ENCODE data around the gene POLR1D. TPM values are rescaled to one million over a fixed set of nuclear protein-coding genes. Genes with fewer than 3 reads are reported as not detected.
"Not testable (repeated sequence)": the region's sequence is repeated elsewhere in the genome, so short reads cannot be mapped to it uniquely, and the experiment has no call there.

Gene POLR1D
- total RNA-seq, 2 donors from 2014 or later = 65.3 to 68.0 TPM

DNA sequence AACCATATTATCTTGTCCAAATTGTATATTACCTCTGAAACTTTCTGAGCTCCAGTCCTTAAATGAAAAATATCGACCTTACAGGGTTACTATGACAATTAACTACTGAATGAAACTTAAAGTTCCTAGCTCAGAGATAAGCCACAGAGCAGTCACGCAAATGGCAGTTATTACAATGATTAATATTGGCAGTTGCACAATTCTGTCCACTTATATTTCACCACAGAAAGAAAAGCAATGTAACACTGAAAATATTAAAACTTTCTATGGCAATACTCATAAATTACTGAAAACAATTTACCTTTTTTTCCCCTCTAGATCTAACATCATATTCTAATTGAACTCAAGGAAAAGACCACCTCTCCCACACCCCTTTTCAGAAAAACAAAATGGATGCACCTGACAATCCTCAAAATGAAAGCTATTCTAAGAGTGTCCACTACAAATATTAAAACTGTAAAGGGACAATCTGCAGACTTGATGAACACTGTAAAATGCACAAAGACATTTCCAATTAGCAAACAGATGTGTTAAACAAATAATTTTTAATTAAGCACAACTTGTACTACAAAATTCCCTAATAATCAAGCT, 16.0 kb upstream of the POLR1D start:
- no peak for DNase-seq
- intact Hi-C loops (cut with DNase I) = no loop called here
- no peak for ATAC-seq

DNA sequence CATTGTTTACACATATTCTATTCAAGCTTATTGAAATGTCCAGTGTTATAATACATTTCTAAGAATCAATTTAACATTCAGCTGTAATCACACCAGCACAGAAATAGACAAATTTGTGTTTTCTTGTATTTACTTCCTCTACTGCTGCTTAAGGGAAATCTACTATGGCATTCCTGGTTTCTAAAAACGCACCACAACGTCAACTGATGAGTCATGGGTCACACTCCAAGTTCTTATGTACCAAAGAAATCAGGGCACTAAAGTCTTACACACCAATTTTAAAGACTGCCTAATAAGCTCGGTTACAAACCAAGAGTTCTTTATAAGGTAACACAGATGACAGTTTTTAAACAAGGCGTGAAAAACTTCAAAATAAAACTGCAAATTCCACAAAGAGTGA, 14.6 kb upstream of the POLR1D start:
- intact Hi-C loops (cut with DNase I) = no loop called here
- ATAC-seq = peak in 1 of 2 donors; percentile 69
- DNase-seq = no peak

DNA sequence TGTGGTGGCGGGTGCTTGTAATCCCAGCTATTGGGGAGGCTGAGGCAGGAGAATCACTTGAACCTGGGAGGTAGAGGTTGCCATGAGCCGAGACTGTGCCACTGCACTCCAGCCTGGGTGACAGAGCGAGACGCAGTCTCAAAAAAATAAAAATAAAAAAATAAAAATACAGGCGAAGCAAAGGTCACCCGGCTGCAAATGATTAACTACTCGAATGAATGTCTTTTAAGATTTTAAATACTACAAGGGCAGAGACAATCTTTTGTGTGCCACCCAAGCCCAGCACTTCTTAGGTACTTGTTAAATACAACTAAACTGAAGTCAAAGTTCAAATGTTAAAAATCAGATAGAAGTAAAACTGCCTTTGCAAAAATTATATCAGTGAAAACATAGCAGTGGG, 8.1 kb upstream of the POLR1D start:
- no peak for DNase-seq
- intact Hi-C loops (cut with DNase I) = no loop called here
- no peak for ATAC-seq

DNA sequence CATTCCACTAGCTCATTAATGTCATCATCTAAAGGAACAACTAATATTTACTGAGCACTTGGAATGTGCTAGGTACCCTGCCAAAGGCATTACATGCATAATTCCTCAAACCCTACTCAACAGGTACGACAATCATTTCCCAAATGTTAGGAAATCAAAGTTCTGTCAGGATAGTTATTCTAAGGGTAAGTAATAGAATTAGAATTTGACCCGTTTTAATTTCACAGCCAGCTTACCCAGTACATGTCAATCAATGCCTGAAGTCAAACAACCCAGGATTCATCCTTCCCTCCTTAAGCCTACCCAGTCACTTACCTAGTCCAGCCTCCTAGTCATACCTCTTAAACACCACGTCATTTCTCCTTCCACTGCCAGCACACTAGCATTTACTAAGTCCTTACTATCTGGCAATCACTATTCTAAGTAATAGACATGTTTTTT, 3.8 kb upstream of the POLR1D start:
- DNase-seq (no peak), ATAC-seq (no peak)
- intact Hi-C loops (cut with DNase I) = no loop called here

DNA sequence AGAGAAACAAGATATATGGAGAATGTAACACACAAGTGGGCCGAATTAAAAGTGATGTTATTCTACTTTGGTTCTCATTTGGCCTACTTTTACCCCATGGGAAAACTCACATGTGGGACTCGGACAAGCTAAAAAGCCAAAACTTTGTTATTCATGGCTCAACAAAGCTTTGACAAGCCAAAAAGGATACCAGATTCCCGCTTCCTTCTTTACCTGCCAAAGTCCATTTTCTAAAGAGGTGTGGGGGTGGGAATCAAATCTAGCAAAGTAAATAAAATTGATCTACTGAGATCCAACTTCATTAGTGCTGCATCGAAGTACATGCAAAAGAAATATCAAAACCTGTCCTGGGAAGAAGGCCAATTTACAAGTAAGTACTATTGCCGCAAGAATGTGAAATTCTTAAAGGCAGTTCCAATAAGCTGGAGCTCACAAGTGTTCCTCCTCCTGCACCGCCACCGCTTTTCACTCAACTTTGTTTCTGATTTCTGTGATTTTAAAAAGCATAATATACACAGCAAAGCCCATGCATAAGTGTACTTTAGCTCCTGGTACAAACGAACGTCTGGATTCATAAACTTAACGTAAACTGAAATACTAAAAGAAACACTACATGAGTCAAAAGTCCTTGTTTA, 2.5 kb upstream of the POLR1D start:
- DNase-seq (no peak), ATAC-seq (no peak)
- intact Hi-C loops (cut with DNase I) = no loop called here

DNA sequence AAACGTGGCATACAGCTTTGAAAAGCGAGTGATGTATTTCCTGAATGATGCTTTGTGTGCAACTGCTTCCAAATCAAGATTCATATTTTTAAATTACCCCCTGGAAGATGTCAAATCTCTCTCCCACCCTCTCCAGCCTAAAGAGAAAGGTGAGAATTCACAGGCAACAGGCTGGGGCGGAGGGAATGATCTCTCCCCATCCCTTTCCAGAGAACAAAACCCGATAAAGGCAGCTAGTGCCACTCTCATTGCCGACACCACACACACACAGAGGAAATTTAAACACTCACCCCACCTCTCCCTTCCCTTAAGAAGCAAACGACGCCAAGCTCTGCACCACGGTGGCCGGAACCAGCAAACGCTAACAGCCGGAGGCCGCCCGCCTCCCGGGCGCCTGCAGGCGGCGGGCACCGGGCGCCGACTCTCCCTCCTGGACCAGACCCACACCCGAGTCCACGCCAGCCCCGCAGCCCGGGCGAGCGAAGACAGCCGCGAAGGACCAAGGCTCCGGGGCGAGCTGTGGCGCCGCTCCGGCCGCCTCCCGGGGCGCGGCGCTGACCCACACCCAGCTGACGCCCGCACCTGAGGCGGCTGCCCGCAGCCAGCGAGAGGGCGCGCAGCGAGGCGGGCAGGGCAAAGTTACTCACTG, 1.8 kb upstream of the POLR1D start:
- ATAC-seq (peak; percentile 24 to 45), DNase-seq (peak; percentile 58)
- intact Hi-C loops (cut with DNase I) = no loop called here

DNA sequence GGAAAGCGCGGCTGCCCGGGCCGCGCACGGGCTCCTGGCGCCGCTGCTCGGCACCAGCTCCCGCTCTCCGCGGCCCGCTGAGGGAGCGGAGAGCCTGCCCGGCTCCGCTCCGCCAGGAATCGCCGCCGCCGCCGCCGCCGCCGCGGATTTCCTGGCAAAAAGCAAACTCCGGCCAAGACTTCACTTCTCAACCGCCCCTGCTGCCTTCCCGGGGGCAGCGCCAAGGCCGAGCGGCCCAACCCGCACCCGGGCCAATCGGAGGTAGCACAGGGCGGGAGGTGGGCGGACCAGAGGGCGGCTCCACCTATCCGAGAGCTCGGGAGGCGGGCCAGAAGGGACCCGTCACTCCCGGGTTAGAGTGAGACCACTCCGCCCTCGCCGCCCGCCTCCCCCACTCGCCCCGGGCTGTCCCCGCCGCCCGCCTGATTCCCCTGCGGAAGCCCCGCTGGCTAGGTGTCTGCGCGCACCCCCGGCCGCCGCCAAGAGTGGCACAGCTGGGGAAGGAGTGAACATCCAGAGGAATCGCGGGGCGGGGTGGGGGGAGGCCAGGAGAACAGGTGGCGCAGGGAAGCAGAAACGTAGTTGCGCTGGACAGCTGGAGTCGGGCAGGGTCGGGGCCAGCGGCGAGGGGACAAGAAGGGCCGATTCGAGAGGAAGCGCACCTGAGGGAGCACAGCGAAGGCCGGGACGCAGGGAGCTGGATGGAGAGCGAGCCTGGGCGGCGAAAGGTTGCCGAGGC, 1.1 kb upstream of the POLR1D start, which contains the start of gene LNX2:
Gene LNX2 (minus strand): TSS at position 153 of the 739 bp plus-strand sequence. CDS start 38,826 bp downstream, outside the sequence.
- DNase-seq = peak; percentile 99
- intact Hi-C loops (cut with DNase I) = no loop called here
- ATAC-seq = peak; percentile 97 to 98

DNA sequence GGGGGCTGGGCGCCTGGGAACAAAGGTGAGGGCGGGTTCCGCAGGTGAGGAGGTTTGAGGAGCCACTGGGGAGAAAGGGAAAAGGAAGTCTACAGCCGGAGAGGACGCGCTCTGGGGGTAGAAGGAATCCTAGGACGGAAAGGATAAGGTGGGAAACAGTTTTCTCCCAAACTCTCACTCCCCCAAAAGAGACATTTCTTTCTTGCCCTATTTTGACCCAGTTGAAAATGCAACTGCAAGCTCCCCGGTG, 651 bp upstream of the POLR1D start:
- intact Hi-C loops (cut with DNase I) = no loop called here
- ATAC-seq = no peak
- no peak for DNase-seq

DNA sequence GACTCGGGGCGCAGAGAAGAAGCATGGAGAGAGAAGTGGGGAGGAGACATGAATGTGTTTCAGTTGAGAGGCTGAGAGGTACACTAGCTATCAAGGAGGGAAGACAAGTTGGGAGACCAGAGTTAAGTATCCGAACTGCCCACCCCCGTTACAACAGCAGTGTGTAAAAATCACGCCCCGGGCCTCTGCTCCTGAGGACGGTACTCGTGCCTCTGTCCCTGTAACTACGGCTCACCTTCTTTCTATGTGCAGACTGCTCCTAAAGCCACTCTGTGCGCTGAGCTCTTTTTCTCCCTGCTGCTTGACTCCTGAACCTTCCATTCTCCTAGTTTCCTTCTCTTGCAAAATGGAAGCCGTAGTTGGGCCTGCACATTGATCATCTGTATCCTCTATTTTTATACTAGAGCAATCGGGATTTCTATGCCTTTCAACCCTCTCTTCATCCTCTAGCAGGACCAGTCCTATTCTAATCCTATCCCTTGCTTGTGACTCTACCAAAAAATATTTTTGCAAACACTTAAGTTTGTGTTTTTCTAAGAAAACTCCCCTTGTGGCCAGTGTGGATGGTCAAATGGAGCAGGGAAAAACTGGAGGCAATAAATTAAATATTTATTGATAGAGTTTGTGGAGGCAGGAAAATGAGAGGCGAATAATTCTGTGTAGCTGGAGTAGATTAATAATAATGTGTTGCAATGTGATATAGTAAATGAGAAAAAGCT, 569 bp downstream of the POLR1D start:
- no peak for DNase-seq
- intact Hi-C loops (cut with DNase I) = no loop called here

DNA sequence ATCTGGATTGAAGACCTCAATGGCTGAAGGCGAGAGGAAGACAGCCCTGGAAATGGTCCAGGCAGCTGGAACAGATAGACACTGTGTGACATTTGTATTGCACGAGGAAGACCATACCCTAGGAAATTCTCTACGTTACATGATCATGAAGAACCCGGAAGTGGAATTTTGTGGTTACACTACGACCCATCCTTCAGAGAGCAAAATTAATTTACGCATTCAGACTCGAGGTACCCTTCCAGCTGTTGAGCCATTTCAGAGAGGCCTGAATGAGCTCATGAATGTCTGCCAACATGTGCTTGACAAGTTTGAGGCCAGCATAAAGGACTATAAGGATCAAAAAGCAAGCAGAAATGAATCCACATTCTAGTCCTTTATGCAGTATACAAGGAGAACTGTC, 1.2 kb downstream of the POLR1D start:
- intact Hi-C loops (cut with DNase I) = no loop called here
- no peak for DNase-seq

More for the DNA sequence above, 569 bp downstream of the POLR1D start:
- ATAC-seq = no peak

DNA sequence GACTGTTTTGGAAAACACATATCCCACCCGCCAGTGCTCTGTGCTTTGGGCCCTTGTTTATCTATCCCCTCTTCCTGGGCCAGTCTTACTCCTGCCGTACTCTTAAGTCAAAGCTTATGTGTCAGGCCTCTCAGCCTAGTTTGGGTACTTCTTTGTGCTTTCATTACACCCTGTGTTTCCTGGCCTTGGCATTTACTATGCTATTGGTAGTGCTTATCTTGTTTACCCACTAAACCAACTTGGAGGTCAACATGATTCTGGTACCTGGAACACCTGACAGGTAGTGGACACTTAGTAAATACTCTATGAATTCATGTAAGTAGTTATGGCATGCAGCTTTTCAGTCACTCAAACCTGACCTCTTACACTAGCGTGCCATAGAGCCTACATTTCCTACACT, 2.4 kb downstream of the POLR1D start:
- DNase-seq = no peak
- intact Hi-C loops (cut with DNase I) = no loop called here
- ATAC-seq = no peak

More for the DNA sequence above, 1.2 kb downstream of the POLR1D start:
- ATAC-seq = no peak

DNA sequence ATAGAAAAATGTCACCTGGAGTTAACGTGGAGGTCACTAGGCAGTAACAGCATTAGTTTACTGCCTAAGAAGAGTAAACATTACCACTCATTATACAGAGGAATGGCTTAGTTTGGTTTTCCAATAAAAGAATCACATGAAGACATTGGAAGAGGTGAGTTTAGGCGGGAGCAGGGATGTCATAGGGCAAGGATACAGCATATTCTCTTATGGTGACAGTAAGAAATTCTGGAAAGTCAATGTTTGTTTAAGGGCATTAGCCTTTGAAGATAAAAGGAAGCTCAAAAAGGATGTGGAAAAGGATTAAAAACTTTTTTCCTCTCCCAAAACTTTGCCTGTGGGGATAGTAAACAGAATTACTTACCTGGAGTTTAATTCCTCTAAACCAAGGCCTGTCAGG, 4.1 kb downstream of the POLR1D start:
- intact Hi-C loops (cut with DNase I) = no loop called here
- ATAC-seq (no peak), DNase-seq (no peak)

DNA sequence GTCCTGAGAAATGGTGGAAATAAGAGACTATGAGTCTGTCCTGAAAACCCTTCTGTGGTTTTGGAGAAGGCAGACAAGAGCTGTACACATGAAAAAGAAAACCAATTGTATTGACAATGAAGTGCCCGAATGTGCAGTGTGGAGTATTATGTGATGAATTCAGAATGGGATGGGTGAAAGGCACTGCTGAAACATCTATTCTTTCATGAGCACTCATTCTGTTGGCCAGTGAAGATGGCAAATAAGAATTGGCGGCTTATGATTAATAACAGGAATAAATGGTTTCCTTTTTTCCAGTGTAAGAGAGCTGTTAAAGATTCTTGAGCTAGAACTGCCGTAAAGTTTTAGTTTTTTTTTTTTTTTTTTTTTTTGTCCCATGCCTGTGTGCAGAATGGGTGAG, 5.7 kb downstream of the POLR1D start:
- DNase-seq = no peak
- intact Hi-C loops (cut with DNase I) = no loop called here
- no peak for ATAC-seq

DNA sequence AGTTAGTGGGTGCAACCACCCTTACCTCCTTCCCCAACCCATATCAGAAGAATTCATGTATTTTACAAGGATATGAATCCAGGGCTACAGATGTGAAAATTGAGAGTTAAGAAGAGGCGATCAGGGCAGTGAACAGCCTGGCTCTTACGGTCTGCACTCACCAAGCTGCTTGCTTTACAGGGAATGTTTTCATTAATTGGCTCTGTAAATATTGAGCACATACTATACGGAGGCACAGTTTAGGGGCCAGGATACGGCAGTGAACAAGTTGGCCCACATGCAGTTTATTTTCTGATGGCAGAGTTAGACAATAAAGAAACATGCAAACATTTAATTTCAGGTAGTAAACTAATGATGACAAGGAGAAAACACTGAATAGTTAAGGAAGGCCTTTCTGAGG, 6.4 kb downstream of the POLR1D start:
- DNase-seq = no peak
- intact Hi-C loops (cut with DNase I) = no loop called here
- no peak for ATAC-seq

DNA sequence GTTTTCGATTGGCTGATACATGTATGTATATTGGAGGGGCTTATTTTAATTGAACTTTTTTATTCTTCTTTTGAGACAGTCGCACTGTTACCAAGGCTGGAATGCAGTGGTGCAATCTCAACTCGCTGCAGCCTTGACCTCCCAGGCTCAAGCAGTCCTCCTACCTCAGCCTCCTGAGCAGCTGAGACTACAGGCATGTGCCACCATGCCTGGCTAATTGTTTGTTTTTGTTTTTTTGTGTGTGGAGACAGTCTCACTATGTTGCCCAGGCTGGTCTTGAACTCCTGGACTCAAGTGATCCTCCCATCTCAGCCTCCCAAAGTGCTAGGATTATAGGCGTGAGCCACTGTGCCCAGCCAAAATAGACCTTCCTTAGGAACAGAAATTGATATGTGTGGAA, 7.1 kb downstream of the POLR1D start:
- DNase-seq = not testable (repeated sequence)

DNA sequence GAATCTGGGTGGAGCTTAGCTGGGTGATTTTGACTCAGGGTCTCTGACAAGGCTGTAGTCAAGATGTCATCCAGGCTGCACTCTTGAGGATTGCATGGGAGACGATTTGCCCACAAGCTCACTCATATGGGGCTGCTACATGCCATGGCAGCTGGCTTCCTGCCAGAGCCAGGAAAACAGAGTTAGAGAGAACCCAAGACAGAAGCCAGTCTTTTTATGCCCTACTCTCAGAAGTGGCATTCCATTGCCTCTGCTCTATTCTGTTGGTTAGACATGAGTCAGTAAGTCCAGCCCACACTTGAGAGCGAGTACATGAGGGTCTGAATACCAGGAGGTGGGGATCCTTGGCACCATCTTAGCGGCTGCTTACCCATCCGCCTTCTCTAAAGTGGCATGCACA, 9.5 kb downstream of the POLR1D start:
- intact Hi-C loops (cut with DNase I) = no loop called here
- ATAC-seq = no peak

More for the DNA sequence above, 7.1 kb downstream of the POLR1D start:
- ATAC-seq; intact Hi-C loops (cut with DNase I): not testable (repeated sequence)

DNA sequence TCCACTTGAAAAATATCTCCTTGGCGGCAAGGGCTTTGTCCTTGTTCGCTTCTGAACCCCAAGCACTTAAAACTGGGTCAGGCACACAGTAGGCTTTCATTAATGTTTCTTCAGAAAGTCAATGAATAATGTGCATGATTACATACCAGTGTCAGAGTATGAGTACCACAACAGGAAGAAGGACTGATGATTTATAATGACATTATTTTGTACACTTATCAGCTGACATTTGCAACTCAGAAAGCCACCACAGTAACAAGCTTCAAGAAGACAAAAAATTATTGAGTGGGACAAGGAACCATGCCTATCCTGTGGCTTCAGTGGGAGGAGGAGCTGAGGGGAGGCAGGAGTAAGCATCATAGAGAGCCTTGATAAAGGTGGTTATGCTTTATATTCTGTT, 10.0 kb downstream of the POLR1D start:
- no peak for DNase-seq
- ATAC-seq = no peak
- intact Hi-C loops (cut with DNase I) = no loop called here

More for the DNA sequence above, 9.5 kb downstream of the POLR1D start:
- DNase-seq = no peak

DNA sequence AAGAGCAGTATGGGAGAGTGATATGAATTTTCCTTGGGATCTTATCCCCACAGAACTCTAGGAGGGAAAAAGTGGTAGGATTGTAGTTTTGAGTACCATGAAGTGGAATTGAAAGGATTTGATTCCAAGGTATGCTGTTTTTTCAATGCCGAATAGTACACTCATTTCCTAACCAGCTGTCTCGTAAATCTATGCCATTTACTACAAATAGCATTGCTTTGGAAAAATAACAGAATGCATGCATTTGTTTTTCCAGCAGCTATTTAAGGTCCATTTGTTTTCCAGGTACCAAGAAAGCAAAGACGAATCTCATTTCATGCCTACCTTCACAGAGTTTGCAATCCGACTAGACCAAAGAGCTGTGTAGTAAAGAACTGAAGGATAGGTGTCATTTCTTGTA, 10.5 kb downstream of the POLR1D start:
- no peak for DNase-seq
- no peak for ATAC-seq
- intact Hi-C loops (cut with DNase I) = no loop called here

DNA sequence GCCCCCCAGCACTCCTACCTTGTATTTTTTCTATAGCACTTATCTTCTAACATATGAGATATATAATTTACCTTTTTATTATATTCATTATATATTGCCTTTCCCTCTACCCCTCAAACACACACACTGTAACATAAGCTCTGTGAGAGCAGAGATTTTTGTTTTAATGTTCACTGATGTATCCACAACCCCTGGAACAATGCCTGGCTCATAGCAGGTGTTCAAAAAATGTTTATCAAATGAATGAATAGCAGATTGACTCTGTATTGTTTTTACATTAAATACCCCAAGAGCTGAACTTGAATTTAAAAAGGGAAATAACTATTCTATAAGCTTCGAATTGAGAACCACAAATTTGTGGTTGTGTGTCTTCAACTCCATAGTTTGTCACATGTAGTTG, 11.0 kb downstream of the POLR1D start:
- intact Hi-C loops (cut with DNase I) = no loop called here
- ATAC-seq = no peak
- DNase-seq = no peak

DNA sequence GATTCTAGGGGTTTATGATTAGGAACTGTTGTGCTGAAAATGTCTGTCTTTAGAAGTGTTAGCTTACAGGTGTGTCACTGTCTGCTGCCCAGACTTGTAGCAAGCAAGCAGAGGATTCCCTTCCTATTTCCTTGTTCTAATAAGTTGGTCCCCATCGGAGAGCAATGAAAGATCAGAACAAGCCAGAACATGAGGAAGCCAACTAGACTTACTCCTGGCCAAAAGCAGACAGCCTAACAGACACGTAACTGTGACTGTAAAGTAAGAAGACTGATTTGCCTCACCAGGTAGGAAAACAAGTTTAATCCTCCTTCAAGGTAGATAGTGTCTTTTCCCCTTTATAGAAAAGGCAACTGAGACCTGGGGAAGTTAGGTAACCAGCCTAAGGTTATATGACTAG, 12.5 kb downstream of the POLR1D start:
- no peak for ATAC-seq
- intact Hi-C loops (cut with DNase I) = no loop called here
- DNase-seq = no peak

Data from left cardiac atrium (tissue), 4 donors.